ENCODE data around the gene PI4KA.

The PI4KA gene

DNA sequence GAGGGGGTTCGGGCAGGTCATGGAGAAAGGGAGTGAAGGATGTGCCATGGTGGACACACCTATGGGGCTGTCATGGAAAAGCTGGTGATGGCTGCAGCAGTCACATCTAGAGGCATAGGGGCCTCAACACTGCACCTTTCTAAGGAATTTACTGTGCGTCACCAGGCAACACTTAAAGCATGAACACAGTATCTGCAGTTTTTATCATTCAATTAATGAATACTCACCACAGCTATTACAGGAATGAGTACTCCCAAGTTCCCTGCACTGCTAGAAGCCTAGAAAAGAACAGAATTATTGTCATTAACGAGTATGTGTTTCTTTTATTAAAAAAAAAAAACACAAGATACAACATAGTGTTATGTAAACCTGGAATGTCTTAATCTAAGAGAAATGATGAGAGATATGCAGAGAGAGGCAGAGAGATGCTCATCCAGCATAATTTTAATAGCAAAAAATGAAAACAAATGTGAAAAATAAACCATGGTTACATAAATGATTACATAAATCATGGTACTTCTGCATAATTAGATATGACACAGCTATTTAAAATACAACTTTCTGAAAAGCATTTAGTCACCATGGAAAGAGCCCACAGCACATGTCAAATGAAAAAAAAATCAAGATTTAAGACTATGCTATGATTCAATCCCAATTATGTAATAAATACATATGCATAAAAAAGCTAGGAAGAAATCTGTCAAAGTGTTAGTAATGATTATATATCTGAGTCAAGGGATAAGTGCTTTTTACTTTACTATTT, 65.5 kb downstream of the PI4KA start:
- no peak for DNase-seq

DNA sequence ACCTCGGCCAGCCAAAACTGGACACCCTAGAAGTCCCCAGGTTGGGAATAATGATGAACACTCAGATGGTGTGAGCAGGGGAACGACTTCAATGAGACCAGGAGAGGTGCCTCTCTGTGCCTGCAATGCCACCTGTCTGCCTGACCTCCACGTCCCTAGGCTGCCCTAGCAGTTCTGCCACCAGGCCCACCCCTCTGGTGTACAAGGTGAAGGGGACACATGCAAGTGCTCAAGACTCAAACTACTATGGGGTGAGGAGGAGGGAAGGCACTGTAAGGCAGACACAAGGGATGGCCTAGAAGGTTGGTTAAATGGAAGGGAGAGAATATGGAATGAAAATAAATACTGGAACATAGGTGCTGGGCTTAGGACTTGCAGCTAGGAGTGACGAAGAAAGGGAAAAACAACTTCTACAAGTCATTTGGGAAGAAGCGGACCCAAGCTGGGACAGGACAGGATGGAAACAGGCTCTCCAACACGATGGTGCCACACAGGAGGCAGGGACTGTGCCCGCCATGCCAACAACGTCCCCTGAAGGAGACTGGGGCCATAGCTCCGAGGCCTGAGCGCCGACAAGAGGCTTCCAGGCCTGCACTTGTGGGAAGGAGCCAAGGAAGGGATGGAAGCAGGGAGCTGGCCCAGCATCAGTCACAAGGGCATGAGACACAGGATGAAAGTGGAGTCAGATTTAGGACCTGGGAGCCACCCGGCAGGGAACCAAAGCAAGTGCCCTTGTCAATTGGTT, 66.2 kb downstream of the PI4KA start:
- no peak for DNase-seq

DNA sequence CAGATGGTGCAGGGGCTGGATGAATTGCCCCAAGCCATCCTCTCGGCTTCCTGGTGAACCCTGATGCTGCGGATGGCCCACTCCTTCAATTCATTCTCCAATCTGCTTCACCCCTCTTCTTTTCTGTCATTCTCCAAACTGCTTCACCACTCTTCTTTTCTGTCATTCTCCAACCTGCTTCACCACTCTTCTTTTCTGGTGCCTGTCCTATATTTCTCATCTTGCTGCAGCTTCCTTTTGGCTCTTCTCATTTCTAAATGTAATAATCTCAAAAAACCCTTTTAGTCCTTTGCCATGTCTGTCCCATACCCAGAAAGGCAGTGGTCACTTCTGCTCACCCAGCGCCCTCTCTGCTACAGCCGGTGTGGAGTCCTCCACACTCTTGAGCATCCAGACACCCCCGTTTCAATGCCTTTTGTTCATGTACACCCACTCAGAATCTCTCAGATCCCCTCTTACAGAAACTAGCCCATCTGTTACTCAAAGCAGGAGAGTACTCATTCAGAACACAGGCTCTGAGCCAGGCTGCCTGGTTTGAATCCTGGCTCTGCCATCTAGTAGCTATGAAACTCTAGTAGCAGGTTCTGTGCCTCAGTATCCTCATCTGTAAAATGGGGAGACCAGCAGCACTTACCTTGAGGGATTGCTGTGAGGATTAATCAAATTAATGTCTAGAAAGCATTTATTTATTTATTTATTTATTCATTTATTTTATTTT, 69.8 kb downstream of the PI4KA start:
- DNase-seq, result no peak

DNA sequence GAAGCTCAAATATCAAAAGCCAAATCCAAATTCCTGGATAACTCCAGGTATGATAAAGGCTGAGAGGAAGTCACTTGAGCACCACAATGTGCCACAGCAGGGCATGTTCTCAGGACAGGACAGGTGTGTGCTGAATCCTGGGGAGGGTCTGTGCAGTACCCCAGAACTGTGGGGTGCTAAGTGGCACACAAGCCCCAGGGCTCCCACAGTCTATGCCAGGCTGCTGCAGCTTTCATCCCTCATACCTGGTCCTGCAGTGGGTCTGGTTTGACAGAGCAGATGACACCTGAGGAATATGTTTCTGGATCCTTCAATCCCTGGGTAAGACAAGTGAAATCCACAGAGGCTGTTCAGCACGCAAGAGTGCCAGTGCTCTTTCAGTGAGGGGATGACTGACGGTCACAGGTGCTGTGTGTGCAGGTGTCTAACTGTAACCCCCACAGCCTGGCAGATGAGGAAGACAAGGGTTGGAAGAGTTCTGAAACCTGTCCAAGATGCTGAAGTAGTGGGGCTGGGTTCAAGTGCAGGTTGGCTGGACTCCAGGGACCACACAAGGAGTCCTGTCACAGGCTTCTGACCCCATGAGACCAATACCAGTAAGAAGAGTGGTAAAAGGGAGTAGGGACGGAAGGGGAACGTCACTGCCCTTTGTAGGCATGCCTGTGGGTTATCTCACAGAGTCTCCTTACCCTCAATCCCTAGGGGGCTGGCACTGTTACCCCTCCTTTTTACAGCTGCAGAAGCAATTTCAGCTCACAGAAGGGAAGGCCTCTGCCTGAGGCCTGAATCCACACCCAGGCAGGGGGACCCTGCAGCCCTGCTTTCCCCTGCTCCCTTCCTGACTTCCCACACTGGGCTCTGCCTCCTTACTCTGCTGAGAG, 70.6 kb downstream of the PI4KA start:
- DNase-seq, result no peak

DNA sequence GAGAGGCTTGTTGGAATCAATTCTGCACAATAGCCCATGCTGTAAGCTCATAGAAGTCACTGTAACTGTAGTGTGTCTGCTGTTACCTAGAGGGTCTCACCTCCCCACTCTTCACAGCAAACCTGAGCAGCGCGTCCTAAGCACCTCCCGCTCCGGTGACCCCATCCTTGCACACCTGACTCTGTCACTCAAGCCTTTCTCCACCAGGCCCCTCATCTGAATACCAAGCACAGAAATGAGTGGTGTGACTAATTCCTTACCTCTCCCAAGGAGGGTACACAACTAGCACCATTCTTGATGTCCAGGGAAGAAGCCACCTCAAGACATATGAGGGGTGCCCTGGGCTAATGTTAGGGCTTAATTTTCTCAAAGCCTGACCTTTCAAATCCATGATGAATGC, 71.4 kb downstream of the PI4KA start:
- DNase-seq, result no peak

DNA sequence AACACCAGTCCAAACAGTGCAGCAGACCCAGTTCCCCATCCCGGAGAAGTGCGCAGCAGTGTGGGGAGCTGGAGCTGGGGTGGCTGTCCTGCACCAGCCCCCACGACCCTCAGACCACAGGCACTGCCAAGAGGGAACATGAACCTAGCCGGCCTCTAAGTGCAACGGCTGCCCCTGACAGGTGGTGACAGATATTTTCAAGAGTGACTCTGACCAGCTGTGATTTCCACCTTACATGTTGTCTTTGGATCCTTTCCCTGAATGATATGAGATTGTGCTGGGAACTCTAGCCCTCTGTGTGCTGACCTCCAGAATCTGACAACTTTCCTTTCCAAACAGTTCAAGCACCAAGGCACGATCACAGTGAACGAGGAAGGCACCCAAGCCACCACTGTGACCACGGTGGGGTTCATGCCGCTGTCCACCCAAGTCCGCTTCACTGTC, 72.1 kb downstream of the PI4KA start:
- DNase-seq, result no peak

DNA sequence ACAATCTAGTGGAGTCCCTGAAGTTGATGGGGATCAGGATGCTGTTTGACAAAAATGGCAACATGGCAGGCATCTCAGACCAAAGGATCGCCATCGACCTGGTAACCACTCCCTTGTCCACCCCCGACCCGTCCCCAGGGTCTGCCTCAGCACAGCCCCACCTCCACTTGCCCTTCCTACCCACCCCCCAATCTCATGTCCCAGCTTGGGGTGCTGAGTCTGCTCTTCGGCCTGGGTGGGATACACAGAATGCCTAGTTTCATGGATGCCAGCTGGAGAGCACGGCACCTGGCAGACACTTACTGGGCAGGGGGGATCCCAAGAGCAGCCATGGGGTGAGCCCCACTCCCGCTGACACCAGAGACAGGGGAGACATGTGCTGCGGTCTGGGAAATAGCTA, 72.6 kb downstream of the PI4KA start:
- no peak for DNase-seq

DNA sequence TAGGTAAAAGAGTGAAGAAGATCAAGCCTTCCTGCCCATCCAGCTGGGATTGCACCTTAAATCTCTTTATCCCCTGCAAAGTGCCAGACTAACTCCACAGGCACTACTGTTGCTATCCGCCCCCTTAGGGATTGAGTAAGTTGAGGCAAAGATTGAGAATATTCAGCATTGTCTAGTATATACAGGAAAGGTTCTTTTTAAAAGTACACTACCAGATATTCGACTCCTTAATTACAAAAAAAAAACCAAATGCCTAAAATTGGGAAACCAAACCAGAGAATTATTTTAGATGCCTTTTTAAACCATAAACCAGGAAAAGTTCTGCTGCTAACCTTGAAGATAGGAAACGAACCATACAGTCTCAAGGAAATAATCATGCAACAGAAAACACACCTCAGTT, 73.2 kb downstream of the PI4KA start:
- no peak for DNase-seq

DNA sequence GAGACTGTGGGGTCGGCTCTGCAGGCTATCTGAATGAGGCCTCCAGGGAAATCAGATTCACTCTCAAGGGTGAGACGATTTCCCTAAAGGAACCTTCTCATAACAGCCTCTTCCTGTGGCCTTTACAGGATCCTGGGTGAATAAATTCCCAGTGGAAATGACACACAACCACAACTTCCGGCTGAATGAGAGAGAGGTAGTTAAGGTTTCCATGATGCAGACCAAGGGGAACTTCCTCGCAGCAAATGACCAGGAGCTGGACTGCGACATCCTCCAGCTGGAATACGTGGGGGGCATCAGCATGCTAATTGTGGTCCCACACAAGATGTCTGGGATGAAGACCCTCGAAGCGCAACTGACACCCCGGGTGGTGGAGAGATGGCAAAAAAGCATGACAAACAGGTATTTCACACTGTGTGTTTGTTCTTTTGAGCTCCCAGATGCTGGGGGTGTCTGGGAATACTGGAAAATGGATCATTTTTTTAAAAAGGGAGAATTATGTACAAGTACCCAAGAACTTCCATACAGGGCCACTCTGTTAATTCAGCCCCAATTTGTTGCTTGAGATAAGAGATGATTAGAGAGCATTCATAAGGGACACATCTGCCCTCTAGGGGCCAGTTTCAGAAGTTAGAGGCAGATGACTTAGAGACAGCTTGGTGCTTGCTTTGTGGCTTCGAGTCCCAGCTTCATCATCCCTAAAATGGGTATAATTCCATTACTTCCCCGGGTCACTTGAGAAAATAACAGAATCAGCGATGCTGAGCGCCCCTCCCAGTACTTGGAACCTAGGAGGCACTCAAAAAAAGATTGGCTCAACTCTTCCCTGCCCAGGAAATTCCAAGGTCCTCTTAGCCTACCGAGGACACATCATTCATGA, 74.5 kb downstream of the PI4KA start:
- peak; percentile 91 for DNase-seq

DNA sequence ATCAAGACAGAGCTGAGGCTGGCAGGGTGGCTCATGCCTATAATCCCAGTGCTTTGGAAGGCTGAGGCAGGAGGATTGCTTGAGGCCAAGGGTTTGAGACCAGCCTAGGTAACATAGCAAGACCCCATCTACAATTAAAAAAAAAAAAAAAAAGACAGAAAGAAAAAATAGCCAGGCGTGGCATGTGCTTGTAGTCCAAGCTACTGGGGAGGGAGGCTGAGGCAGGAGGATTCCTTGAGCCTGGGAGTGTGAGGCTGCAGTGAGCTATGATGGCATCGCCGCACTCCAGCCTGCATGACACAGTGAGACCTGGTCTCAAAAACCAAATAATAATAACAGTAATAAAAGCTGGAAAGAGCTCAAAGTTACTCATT, 75.3 kb downstream of the PI4KA start:
- no peak for DNase-seq

DNA sequence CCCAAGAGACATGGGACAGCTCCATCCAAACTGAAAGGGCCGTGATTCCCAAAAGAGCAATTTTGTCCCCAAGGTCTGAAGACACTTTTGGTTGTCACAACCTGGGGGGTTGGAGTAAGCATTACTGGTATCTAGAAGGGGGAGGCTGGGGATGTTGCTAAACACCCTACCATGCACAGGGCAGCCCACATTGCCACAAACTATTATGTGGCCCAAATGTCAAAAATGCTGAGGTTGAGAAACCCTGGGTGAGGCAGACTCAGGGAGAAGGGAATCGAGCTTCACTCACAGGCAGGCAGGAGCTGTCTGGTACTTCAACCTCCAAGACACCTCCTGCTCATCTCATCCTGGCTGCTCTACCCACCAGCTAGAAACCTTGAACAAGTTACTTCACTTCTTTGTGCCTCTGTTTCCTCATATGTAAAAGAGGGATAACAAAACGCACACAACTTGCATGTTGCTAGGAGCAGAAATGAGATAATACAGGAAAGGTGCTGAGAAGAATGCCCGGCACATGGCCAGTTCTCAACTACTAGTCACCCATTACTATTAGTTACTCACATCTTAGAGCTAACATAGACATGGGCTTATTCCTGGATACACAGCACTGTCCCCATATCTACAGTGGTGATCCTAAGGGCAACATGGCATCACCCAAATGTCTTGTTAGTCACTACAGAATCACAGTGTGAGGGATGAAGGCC, 75.9 kb downstream of the PI4KA start:
- DNase-seq, result no peak

DNA sequence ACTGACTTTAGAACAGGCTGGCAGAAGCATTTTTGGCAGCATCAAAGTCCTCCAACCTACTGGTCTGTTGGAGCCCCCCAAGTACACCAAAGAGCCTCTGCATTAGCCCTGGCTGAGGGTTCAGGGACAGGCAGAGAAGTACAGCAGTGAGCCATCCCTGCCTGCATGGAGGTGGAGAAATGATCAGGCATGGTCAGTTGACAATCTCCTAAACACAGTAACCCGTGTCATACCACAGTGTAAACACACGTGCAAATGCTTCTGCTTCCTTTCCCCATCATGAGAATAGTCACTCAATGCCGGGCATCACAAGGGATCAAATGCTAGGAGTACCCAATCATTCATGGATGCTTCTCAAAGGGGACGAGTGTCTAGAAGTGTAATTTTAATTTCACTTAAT, 76.5 kb downstream of the PI4KA start:
- DNase-seq, result no peak

DNA sequence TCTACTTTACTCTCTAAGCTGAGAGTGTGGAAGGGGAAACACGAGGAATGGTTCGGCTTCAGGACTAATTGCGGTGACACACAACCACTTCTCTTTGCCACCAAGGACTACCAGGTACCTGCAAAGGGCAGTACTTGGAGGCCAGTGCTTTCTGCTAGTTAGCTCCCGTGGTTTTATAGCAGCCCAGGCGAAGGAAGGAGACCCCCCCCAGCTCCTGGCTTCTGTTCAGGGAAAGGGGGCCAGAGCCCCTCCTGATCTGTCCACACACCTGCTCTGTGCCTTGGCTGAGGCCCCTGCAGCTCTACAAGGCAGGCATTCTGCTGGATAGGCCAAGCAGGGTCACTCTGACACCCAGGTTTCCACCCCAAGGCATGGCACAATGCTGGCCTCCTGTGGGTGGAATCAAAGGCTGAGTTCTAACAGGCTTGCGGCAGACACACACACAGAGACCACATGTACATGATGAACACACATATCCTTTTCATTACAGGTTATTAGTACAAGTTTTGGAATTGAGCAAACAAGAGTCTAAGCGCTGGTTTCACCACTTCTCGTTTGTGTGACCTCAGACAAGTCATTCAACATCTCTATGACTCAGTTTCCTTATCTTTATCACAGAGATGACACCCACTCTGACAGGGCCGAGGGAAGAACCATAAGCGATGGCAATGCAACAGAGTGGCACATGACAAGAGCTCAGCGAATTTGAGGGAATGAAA, 77.2 kb downstream of the PI4KA start:
- peak; percentile 45 for DNase-seq

DNA sequence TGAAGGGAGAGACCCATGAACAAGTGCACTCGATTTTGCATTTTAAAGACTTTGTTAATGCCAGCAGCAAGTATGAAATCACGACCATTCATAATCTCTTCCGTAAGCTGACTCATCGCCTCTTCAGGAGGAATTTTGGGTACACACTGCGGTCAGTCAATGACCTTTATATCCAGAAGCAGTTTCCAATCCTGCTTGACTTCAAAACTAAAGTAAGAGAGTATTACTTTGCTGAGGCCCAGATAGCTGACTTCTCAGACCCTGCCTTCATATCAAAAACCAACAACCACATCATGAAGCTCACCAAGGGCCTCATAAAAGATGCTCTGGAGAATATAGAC, 78.8 kb downstream of the PI4KA start:
- no peak for DNase-seq

DNA sequence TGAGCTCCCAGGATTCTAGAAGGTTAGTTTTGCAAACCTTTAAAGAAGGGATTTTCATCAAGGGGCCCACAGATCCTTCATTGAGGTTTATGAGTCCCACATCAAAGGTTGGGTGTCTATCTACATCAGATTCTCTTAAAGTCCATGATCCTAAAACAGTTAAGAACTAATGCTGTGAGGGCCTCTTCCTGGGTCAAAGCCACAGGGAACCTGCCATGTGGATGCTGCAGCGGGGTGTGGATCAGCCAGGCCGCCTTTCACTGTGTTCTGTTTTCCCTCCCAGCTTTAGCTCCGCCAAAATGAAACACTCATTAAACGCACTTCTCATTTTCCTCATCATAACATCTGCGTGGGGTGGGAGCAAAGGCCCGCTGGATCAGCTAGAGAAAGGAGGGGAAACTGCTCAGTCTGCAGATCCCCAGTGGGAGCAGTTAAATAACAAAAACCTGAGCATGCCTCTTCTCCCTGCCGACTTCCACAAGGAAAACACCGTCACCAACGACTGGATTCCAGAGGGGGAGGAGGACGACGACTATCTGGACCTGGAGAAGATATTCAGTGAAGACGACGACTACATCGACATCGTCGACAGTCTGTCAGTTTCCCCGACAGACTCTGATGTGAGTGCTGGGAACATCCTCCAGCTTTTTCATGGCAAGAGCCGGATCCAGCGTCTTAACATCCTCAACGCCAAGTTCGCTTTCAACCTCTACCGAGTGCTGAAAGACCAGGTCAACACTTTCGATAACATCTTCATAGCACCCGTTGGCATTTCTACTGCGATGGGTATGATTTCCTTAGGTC, 79.4 kb downstream of the PI4KA start:
- DNase-seq, result no peak

DNA sequence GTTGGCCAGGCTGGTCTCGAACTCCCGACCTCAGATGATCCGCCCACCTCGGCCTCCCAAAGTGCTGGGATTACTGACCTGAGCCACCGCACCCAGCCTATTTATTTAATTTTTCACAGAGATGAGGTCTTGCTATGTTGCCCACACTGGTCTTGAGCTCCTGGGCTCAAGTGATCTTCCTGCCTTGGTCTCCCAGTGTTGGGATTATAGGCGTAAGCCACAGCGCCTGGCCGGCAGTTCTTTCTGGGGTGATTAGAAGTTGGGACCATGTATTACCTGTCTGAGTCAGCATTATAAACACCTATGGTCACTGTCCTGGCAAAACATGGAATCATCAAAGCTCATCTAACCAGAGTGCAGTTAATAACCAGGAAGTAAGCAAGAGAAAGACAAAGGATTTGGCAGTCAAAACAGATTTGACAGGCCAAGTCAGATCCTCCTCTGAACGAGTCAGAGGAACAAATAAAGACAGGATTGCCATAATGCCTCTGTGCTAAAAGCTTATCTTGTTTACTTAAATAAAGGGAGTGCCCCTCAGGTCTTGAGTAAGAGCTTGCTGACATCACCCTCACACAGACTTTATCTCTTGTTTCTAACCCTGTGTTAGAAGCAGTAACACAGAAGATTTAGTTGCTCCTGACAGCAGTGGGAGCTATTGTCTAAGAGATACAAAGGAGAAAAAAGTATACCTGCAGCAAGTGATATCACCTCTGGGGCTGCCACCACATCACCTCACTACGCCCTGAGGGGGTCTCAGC, 81.0 kb downstream of the PI4KA start:
- peak; percentile 88 for DNase-seq

DNA sequence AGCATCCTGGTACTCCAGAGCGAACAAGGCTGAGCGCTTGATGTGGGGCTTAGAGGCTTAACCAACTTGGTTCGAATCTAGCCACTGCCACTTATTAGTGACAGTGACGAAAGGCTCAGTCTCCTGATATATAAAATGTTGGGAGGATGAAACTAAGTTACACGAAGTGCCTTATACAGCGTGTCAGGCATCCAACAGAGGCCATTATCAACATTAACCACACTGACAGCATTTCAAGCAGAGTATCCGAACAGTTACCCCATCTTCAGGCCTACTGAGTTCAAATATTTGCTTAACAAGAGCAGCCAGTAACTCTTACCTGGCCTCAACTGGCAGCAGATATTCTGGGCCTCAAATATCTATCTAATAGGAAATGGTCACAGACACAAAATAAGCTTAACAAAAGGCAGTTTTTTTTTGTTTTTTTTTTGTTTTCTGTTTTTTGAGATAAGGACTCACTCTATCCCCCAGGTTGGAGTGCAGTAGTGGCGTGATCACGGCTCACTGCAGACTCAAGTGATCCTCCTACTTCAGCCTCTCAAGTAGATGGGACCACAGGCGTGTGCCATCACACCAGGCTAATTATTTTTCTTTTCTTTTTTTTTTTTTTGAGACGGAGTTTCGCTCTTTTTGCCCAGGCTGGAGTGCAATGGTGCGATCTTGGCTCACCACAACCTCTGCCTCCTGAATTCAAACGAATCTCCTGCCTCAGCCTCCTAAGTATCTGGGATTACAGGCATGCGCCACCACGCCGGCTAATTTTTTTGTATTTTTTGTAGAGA, 81.8 kb downstream of the PI4KA start:
- DNase-seq, result peak; percentile 50

DNA sequence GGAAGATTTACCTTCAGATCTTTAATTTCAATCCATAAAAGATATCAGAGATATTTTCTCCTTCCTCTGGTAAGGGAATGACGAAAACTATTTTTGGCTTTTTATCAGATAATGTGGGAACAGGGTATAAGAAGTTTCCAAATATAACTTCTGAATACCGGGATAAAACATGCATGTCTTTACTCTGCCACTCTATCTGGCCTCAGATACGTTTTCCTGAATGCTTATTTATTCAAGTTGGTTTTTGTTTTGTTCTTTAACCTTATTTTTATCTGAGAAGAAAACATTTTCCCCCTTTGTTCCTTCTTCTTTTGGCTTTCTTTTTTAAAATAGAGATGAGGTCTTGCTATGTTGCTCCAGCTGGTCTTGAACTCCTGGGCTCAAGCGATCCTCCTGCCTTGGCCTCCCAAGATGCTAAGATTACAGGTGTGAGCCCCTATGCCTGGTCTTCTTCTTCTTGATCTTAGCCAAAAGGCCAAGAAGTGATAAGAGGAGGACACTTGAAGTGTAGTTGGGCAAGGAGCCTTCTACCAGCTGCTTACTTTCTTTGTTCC, 83.2 kb downstream of the PI4KA start:
- DNase-seq, result no peak
